Activated CD8-positive, alpha-beta memory T cell treated with anti-CD3 and anti-CD28 coated beads, Interleukin-2, amount 10 ng/mL, durations not matched to agents 7 days and 5 days (primary cell): ENCODE results near the gene ZIC1. TPM values are rescaled to one million over a fixed set of nuclear protein-coding genes. Genes with fewer than 3 reads are reported as not detected.

Experiments
- ATAC-seq: fragments of 150-1000 bp; cut with Tn5 transposase; one replicate; pipeline ENCODE4 v1.10.0; 2021; ENCODE audit warnings: moderate library complexity
- CTCF ChIA-PET: fragments of 350-600 bp; sonication (Branson Sonifier 250); formaldehyde crosslinking; loops from one replicate; lab custom pipeline; 2021; ENCODE audit warnings: antibody characterized with exemption; lab: Charles Lee
- DNase-seq: peaks from one replicate; pipeline ENCODE4 v3.0.0-alpha.2; 2020
- H3K27ac Mint-ChIP-seq: one replicate; pipeline ENCODE4 v1.8.0; 2021; ENCODE audit warnings: mild to moderate bottlenecking, mixed read lengths
- H3K27me3 Mint-ChIP-seq: one replicate; pipeline ENCODE4 v1.8.0; 2021; ENCODE audit warnings: mixed read lengths
- H3K36me3 Mint-ChIP-seq: one replicate; pipeline ENCODE4 v1.8.0; 2021; ENCODE audit warnings: mild to moderate bottlenecking, mixed read lengths
- H3K4me1 Mint-ChIP-seq: one replicate; pipeline ENCODE4 v1.8.0; 2021; ENCODE audit warnings: mixed read lengths
- H3K4me3 Mint-ChIP-seq: one replicate; pipeline ENCODE4 v1.8.0; 2021; ENCODE audit warnings: mild to moderate bottlenecking, moderate library complexity, mixed read lengths
- H3K9me3 Mint-ChIP-seq: one replicate; pipeline ENCODE4 v1.8.0; 2022; ENCODE audit warnings: low read depth, mixed read lengths
- total RNA-seq, 2 experiments: library from RNA; stranded (reverse); gene quantifications; one replicate each; pipeline ENCODE4 v1.2.3, GENCODE V29; 2021

The ZIC1 gene
- total RNA-seq, 2 experiments from 2014 or later: not detected

GRCh38 chr3:147412917-147413685, 3.9 kb downstream of the ZIC1 start:
- DNase-seq (no peak), ATAC-seq (no peak)
- H3K9me3 Mint-ChIP-seq: peaks cover 7% of the 10 kb centered on the region
- peaks cover 9% of the 10 kb centered on the region for H3K4me1 Mint-ChIP-seq
- peaks cover 9% of the 10 kb centered on the region for H3K36me3 Mint-ChIP-seq
- CTCF ChIA-PET: interaction anchor here (1.3 kb wide), 1 partner anchor 9 kb away, joined by 3 read pairs; no protein-coding TSS in a partner anchor
- H3K27me3 Mint-ChIP-seq: peaks cover 83% of the 10 kb centered on the region
- peak overlapping the region; percentile 57 for H3K27ac Mint-ChIP-seq
- H3K4me3 Mint-ChIP-seq: peak overlapping the region; percentile 52

GRCh38 chr3:147413686-147414389, 4.7 kb downstream of the ZIC1 start:
- DNase-seq (no peak), ATAC-seq (no peak)
- peak overlapping the region; percentile 57 for H3K27ac Mint-ChIP-seq
- CTCF ChIA-PET: no interaction called here
- H3K9me3 Mint-ChIP-seq: peaks cover 5% of the 10 kb centered on the region
- H3K4me3 Mint-ChIP-seq: peak overlapping the region; percentile 52
- peaks cover 4% of the 10 kb centered on the region for H3K36me3 Mint-ChIP-seq
- peaks cover 11% of the 10 kb centered on the region for H3K4me1 Mint-ChIP-seq
- peaks cover 83% of the 10 kb centered on the region for H3K27me3 Mint-ChIP-seq

- H3K27me3 Mint-ChIP-seq: peaks cover 82% of the 10 kb centered on the region
- H3K4me3 Mint-ChIP-seq: no peak overlapping the region
- ATAC-seq: no peak
- H3K9me3 Mint-ChIP-seq: peaks cover 5% of the 10 kb centered on the region
- H3K4me1 Mint-ChIP-seq: peaks cover 11% of the 10 kb centered on the region
- H3K27ac Mint-ChIP-seq: no peak overlapping the region
- peaks cover 5% of the 10 kb centered on the region for H3K36me3 Mint-ChIP-seq
- DNase-seq: no peak
- CTCF ChIA-PET: no interaction called here
These were observed 5.4 kb downstream of the ZIC1 start for GRCh38 chr3:147414390-147415138.

- no peak overlapping the region for H3K4me3 Mint-ChIP-seq
- peaks cover 11% of the 10 kb centered on the region for H3K4me1 Mint-ChIP-seq
- H3K27ac Mint-ChIP-seq: no peak overlapping the region
- CTCF ChIA-PET: no interaction called here
- peaks cover 88% of the 10 kb centered on the region for H3K27me3 Mint-ChIP-seq
- peaks cover 7% of the 10 kb centered on the region for H3K36me3 Mint-ChIP-seq
- DNase-seq (no peak), ATAC-seq (no peak)
- H3K9me3 Mint-ChIP-seq: peaks cover 5% of the 10 kb centered on the region
These were observed 6.1 kb downstream of the ZIC1 start for GRCh38 chr3:147415286-147415685.

- no peak overlapping the region for H3K4me3 Mint-ChIP-seq
- CTCF ChIA-PET: interaction anchor here (1.8 kb wide), 1 partner anchor 16 kb away, joined by 3 read pairs; no protein-coding TSS in a partner anchor
- no peak for DNase-seq
- peaks cover 11% of the 10 kb centered on the region for H3K4me1 Mint-ChIP-seq
- no peak for ATAC-seq
- H3K27ac Mint-ChIP-seq: no peak overlapping the region
- H3K27me3 Mint-ChIP-seq: peaks cover 89% of the 10 kb centered on the region
- peaks cover 5% of the 10 kb centered on the region for H3K9me3 Mint-ChIP-seq
- H3K36me3 Mint-ChIP-seq: peaks cover 7% of the 10 kb centered on the region
These were observed 6.7 kb downstream of the ZIC1 start for GRCh38 chr3:147415874-147416273.

- ATAC-seq: no peak
- Mint-ChIP-seq H3K9me3 (peaks cover 2% of the 10 kb centered on the region), H3K4me1 (peaks cover 6% of the 10 kb centered on the region), H3K36me3 (peaks cover 3% of the 10 kb centered on the region), H3K4me3 (no peak overlapping the region), H3K27ac (no peak overlapping the region), H3K27me3 (peaks cover 87% of the 10 kb centered on the region)
- CTCF ChIA-PET: interaction anchor here (1.8 kb wide), 1 partner anchor 15 kb away, joined by 3 read pairs; no protein-coding TSS in a partner anchor
- no peak for DNase-seq
These were observed 7.8 kb downstream of the ZIC1 start for GRCh38 chr3:147416931-147417330.

GRCh38 chr3:147417551-147418295, 8.6 kb downstream of the ZIC1 start:
- peaks cover 6% of the 10 kb centered on the region for H3K4me1 Mint-ChIP-seq
- peaks cover 2% of the 10 kb centered on the region for H3K9me3 Mint-ChIP-seq
- CTCF ChIA-PET: interaction anchor here (1.8 kb wide), 1 partner anchor 14 kb away, joined by 3 read pairs; no protein-coding TSS in a partner anchor
- DNase-seq (no peak), ATAC-seq (no peak)
- H3K27ac Mint-ChIP-seq: no peak overlapping the region
- H3K27me3 Mint-ChIP-seq: peaks cover 89% of the 10 kb centered on the region
- H3K4me3 Mint-ChIP-seq: no peak overlapping the region
- H3K36me3 Mint-ChIP-seq: peaks cover 3% of the 10 kb centered on the region

- Mint-ChIP-seq H3K4me3 (no peak overlapping the region), H3K9me3 (peaks cover under 1% of the 10 kb centered on the region), H3K36me3 (peaks cover 3% of the 10 kb centered on the region), H3K27ac (no peak overlapping the region), H3K4me1 (peaks cover 3% of the 10 kb centered on the region), H3K27me3 (peaks cover 89% of the 10 kb centered on the region)
- DNase-seq (no peak), ATAC-seq (no peak)
- CTCF ChIA-PET: no interaction called here
These were observed 9.2 kb downstream of the ZIC1 start for GRCh38 chr3:147418371-147418781.

- Mint-ChIP-seq H3K4me3 (no peak overlapping the region), H3K9me3 (no peaks in the 10 kb centered on the region), H3K27me3 (peaks cover 92% of the 10 kb centered on the region), H3K4me1 (peaks cover 2% of the 10 kb centered on the region), H3K36me3 (peaks cover 3% of the 10 kb centered on the region), H3K27ac (no peak overlapping the region)
- DNase-seq (no peak), ATAC-seq (no peak)
- CTCF ChIA-PET: no interaction called here
These were observed 9.9 kb downstream of the ZIC1 start for GRCh38 chr3:147418808-147419701.

GRCh38 chr3:147419781-147420224, 10.6 kb downstream of the ZIC1 start:
- Mint-ChIP-seq H3K4me3 (no peak overlapping the region), H3K36me3 (peaks cover 3% of the 10 kb centered on the region)
- CTCF ChIA-PET: no interaction called here

GRCh38 chr3:147420353-147421183, 11.4 kb downstream of the ZIC1 start:
- CTCF ChIA-PET: no interaction called here

More at GRCh38 chr3:147419781-147420224, 10.6 kb downstream of the ZIC1 start:
- no peak overlapping the region for H3K27ac Mint-ChIP-seq
- peaks cover 89% of the 10 kb centered on the region for H3K27me3 Mint-ChIP-seq
- peaks cover 2% of the 10 kb centered on the region for H3K4me1 Mint-ChIP-seq
- ATAC-seq (no peak), DNase-seq (no peak)
- H3K9me3 Mint-ChIP-seq: no peaks in the 10 kb centered on the region

More at GRCh38 chr3:147420353-147421183, 11.4 kb downstream of the ZIC1 start:
- H3K4me3 Mint-ChIP-seq: no peak overlapping the region
- peaks cover 3% of the 10 kb centered on the region for H3K36me3 Mint-ChIP-seq
- ATAC-seq (no peak), DNase-seq (no peak)
- peaks cover 2% of the 10 kb centered on the region for H3K4me1 Mint-ChIP-seq
- no peak overlapping the region for H3K27ac Mint-ChIP-seq
- H3K27me3 Mint-ChIP-seq: peaks cover 87% of the 10 kb centered on the region
- no peaks in the 10 kb centered on the region for H3K9me3 Mint-ChIP-seq
